RWPE2 (cell line): Measurements from ENCODE around the gene ITSN2.
"Not testable (repeated sequence)": the region's sequence is repeated elsewhere in the genome, so short reads cannot be mapped to it uniquely, and the experiment has no call there.

Source experiments
- ATAC-seq: fragments of 200-7000 bp; cut with Tn5 transposase; 3 replicates; pipeline ENCODE4 v1.9.1; 2021; ENCODE audit warnings: low read depth
- DNase-seq: peaks from one replicate; pipeline ENCODE4 v3.0.0-alpha.2; 2020; ENCODE audit warnings: low spot score
- H3K27ac ChIP-seq: fragments of 450-650 bp; 2 replicates; pipeline ENCODE4 v1.5.1; 2017; ENCODE audit warnings: mild to moderate bottlenecking; ENCODE audit not compliant: poor library complexity, severe bottlenecking
- H3K27me3 ChIP-seq: fragments of 250-450 bp; sonication (Bioruptor Pico); 2 replicates; pipeline ENCODE4 v1.5.1; 2021; ENCODE audit warnings: mild to moderate bottlenecking, moderate library complexity; ENCODE audit not compliant: insufficient read depth, poor library complexity, severe bottlenecking
- H3K36me3 ChIP-seq: fragments of 250-450 bp; sonication (Bioruptor Pico); 2 replicates; pipeline ENCODE4 v1.5.1; 2020; ENCODE audit warnings: low read depth, mild to moderate bottlenecking, moderate library complexity
- H3K4me1 ChIP-seq: fragments of 250-450 bp; sonication (Bioruptor Pico); 2 replicates; pipeline ENCODE4 v1.5.1; 2021; ENCODE audit warnings: mild to moderate bottlenecking, moderate library complexity; ENCODE audit not compliant: insufficient read depth, poor library complexity, severe bottlenecking
- H3K4me3 ChIP-seq: fragments of 250-450 bp; sonication (Bioruptor Pico); 2 replicates; pipeline ENCODE4 v1.5.1; 2021; ENCODE audit warnings: mild to moderate bottlenecking, moderate library complexity; ENCODE audit not compliant: severe bottlenecking
- H3K9me3 ChIP-seq: fragments of 250-450 bp; sonication (Bioruptor Pico); 2 replicates; pipeline ENCODE4 v1.5.1; 2021; ENCODE audit warnings: mild to moderate bottlenecking, moderate library complexity; ENCODE audit not compliant: severe bottlenecking
- TF ChIP-seq, protein P1 (sequence below): fragments of 450-650 bp; IDR thresholded peaks from one replicate; pipeline ENCODE4 v1.5.1; 2017; ENCODE audit warnings: mild to moderate bottlenecking, moderate library complexity; ENCODE audit not compliant: poor library complexity, severe bottlenecking

Gene ITSN2

DNA sequence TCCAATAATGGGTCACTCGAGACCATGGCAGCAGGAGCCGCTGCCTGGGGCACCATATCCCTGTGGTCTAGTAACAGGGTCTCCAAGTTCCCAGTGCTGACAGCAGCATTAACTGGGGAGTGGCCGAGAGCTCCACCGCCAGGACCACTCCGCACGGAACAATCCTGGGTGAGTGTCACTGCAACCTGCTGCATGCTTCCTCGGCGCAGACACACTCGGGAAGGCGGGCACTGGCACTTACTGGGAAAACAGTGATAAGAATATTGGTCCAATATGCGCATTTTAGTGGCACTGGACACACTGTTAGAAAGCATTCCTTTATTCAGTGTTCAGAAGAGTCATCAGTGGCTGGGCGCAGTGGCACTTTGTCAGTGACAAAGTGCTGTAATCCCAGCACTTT is 155.8 kb downstream of the ITSN2 start:
- H3K36me3 ChIP-seq: peaks cover 4% of the 10 kb centered on the region; the same call in 1 of the 2 replicates
- no peaks in the 10 kb centered on the region for H3K27me3 ChIP-seq
- ATAC-seq: no peak
- H3K4me1 ChIP-seq: no peaks in the 10 kb centered on the region
- TF ChIP-seq, protein P1, sequence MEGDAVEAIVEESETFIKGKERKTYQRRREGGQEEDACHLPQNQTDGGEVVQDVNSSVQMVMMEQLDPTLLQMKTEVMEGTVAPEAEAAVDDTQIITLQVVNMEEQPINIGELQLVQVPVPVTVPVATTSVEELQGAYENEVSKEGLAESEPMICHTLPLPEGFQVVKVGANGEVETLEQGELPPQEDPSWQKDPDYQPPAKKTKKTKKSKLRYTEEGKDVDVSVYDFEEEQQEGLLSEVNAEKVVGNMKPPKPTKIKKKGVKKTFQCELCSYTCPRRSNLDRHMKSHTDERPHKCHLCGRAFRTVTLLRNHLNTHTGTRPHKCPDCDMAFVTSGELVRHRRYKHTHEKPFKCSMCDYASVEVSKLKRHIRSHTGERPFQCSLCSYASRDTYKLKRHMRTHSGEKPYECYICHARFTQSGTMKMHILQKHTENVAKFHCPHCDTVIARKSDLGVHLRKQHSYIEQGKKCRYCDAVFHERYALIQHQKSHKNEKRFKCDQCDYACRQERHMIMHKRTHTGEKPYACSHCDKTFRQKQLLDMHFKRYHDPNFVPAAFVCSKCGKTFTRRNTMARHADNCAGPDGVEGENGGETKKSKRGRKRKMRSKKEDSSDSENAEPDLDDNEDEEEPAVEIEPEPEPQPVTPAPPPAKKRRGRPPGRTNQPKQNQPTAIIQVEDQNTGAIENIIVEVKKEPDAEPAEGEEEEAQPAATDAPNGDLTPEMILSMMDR: no peak
- H3K4me3 ChIP-seq: no peak overlapping the region
- no peak for DNase-seq
- H3K9me3 ChIP-seq: no peaks in the 10 kb centered on the region
- no peak overlapping the region for H3K27ac ChIP-seq

DNA sequence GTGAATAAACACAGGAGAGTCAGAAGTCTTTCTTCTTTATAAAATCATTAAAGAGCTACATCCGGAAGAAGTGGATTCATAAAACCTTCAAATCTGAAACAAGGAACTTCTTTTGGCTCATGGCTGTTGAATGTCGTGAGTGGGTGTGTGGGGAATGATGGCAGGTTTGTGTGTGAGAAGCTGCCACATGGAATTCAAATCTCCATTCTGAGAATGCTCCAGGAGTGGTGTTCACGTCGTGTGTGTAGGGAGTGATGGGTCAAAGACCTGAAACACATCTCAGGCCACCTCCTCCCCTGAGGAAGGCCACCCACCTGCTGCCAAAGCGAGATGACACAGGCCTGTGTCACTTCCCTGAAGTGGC is 156.6 kb downstream of the ITSN2 start:
- Histone ChIP-seq H3K27ac (no peak overlapping the region), H3K4me1 (no peaks in the 10 kb centered on the region), H3K4me3 (no peak overlapping the region), H3K27me3 (no peaks in the 10 kb centered on the region), H3K9me3 (no peaks in the 10 kb centered on the region), H3K36me3 (peaks cover 4% of the 10 kb centered on the region; the same call in 1 of the 2 replicates)
- TF ChIP-seq, protein P1: no peak
- ATAC-seq (no peak), DNase-seq (no peak)

DNA sequence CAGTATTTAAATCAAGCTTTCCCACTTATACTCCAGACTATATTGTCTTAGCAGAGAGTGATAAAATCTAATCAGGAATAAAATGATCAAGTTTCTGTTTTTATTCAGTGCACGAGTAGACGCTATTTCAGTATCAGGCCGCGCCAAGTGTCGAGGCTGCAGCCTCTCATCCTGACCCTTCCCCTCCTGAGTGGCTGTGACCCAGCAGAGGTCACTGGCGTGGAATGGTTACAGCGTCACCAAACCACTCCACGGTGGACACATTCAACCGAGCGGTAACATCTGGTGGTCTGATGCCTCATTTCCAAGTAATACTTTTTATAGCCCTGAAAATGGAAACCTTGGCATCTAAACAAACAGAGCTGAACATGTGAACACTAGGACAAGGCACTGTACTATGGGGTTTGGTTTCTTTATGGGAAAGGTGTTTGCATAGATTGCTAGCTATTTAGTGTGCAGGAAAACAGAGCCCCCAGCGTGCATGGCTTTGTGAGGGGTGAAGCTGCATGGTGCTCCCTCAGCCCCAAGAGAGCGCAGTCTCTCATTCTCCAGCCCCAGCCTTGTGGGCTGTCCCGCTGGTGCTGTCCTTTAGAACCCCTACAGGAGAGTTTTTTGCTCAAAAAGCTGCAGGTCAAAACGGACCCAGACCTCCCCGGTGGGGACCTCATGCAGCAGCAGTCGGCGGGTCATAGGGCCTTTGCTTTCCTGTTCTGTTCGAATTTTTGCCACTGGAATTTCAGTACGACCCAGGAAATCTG is 157.1 kb downstream of the ITSN2 start:
- H3K27ac ChIP-seq: no peak overlapping the region
- no peaks in the 10 kb centered on the region for H3K27me3 ChIP-seq
- no peak for DNase-seq
- H3K36me3 ChIP-seq: peaks cover 4% of the 10 kb centered on the region; the same call in 1 of the 2 replicates
- no peaks in the 10 kb centered on the region for H3K4me1 ChIP-seq
- no peaks in the 10 kb centered on the region for H3K9me3 ChIP-seq
- TF ChIP-seq, protein P1: no peak
- no peak for ATAC-seq
- H3K4me3 ChIP-seq: no peak overlapping the region

DNA sequence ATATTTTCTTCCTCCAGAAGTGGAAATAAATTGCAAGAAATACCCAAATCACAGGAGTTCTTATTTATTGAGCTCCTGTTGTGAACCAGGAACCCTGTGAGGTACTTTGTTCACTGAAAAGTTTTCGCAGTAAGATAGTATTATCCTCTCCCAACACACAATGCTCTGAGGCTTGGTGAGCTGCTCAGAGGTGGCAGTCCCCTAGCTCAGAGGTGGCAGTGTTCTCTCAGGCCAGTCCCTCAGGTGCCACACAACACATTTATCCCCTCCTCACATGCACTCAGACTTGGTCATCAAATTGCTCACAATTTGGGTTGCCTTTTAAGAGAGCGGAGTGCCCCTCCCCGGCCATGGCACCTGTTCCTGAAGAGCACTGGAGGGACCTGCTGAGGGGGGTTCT is 159.5 kb downstream of the ITSN2 start:
- Histone ChIP-seq H3K9me3 (no peaks in the 10 kb centered on the region), H3K36me3 (peaks cover 4% of the 10 kb centered on the region; the same call in 1 of the 2 replicates), H3K27ac (no peak overlapping the region), H3K4me3 (no peak overlapping the region), H3K4me1 (no peaks in the 10 kb centered on the region), H3K27me3 (no peaks in the 10 kb centered on the region)
- no peak for ATAC-seq
- DNase-seq: no peak
- TF ChIP-seq, protein P1: no peak

DNA sequence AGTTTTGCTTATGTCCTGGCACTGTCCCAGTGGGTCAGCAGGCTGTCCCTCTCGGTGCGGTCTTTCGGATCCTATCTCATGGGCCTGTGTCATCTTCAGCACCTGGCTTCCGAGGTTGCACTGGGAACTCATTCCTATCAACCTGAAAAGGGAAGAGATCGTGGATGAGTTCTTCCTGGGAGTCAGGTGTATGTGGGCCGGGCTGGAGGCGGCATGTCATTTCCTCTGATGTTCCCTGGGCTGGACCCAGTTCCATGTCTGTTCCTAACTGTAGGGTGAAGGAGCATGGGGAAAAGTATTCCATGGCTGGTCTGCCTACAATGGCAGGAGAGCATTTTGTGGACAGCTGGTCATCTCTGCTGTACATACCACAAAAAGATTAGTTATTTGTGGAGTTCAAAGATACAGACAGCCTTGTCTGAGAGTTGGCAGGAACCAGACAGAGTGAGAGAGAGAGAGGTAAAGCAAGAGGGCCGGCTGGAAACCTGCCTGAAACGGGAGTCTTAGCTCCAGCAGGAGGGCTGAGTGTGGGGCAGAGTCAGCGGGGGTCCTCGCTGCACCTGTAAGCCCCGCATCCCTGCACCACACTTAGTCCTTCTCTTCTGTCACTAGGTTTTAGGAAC is 160.3 kb downstream of the ITSN2 start:
- DNase-seq (no peak), ATAC-seq (no peak)
- Histone ChIP-seq H3K36me3 (0 out of 2 replicates have a peak, but pooled peaks cover 4% of the 10 kb centered on the region), H3K4me3 (no peak overlapping the region), H3K27me3 (no peaks in the 10 kb centered on the region), H3K4me1 (no peaks in the 10 kb centered on the region), H3K9me3 (no peaks in the 10 kb centered on the region), H3K27ac (no peak overlapping the region)
- TF ChIP-seq, protein P1: no peak

DNA sequence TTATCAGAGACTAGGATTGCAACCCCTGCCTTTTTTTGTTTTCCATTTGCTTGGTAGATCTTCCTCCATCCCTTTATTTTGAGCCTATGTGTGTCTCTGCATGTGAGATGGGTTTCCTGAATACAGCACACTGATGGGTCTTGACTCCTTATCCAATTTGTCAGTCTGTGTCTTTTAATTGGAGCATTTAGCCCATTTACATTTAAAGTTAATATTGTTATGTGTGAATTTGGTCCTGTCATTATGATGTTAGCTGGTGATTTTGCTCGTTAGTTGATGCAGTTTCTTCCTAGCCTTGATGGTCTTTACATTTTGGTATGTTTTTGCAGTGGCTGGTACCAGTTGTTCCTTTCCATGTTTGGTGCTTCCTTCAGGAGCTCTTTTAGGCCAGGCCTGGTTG is 163.1 kb downstream of the ITSN2 start:
- not testable (repeated sequence) for ATAC-seq, DNase-seq, H3K4me3 ChIP-seq, H3K36me3 ChIP-seq, H3K27me3 ChIP-seq, H3K27ac ChIP-seq, H3K9me3 ChIP-seq, H3K4me1 ChIP-seq
